GM12872 (cell line): ENCODE results near the gene AGPAT1.
A peak's percentile ranks its signal among the peaks of the same experiment; 100 is the strongest.

Experiments used
- TF ChIP-seq, protein P1 (sequence below): IDR thresholded peaks from 3 replicates; pipeline ENCODE4 v1.5.1; 2011; ENCODE audit warnings: low read depth, mild to moderate bottlenecking, low read length, moderate library complexity; ENCODE audit not compliant: insufficient read depth

Gene AGPAT1

DNA sequence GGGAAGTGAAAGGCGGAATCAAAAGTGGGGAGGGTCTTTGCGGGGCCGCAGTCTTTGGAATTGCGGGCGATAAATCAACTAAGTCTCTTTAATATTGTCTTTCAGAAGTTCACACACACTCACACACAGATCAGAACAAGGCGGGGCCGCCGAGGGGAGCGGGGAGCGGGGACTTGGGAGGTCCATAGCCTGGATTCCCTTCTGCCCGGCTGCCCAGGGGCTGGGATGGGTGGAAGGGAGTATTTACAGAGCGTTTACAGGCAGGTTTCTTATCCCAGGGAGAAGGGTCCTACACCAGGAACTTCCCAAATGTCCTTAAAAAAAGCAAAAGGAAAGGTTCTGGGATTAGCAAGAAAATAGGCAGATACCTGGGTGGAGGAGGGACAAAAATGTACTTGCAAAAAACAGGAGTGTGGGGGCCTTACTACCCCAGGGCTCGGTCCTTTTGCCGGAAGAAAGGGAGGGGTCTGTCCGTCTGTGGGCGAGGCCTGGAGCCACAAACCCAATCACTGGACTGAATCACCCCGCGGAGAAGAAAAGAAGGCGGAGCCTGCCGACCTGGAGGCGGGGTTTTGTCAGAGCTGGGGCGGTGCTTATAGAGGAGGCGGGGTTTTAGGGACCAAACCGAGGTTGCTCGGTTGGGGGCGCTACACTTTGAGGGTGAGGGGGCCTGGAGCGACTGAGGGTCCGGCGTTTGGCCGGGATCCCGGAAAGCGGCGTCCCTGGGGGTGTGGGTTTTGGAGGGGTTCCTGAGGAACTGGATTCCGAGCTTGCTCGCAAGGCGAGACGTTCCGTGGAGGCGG, 27.4 kb downstream of the AGPAT1 start:
- TF ChIP-seq, protein P1, sequence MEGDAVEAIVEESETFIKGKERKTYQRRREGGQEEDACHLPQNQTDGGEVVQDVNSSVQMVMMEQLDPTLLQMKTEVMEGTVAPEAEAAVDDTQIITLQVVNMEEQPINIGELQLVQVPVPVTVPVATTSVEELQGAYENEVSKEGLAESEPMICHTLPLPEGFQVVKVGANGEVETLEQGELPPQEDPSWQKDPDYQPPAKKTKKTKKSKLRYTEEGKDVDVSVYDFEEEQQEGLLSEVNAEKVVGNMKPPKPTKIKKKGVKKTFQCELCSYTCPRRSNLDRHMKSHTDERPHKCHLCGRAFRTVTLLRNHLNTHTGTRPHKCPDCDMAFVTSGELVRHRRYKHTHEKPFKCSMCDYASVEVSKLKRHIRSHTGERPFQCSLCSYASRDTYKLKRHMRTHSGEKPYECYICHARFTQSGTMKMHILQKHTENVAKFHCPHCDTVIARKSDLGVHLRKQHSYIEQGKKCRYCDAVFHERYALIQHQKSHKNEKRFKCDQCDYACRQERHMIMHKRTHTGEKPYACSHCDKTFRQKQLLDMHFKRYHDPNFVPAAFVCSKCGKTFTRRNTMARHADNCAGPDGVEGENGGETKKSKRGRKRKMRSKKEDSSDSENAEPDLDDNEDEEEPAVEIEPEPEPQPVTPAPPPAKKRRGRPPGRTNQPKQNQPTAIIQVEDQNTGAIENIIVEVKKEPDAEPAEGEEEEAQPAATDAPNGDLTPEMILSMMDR, result peak; percentile 22; the same call in 1 of the 3 replicates

GRCh38 chr6:32147401-32148132, 28.3 kb downstream of the AGPAT1 start:
- TF ChIP-seq, protein P1, result no peak; the same call in 2 of the 3 replicates

DNA sequence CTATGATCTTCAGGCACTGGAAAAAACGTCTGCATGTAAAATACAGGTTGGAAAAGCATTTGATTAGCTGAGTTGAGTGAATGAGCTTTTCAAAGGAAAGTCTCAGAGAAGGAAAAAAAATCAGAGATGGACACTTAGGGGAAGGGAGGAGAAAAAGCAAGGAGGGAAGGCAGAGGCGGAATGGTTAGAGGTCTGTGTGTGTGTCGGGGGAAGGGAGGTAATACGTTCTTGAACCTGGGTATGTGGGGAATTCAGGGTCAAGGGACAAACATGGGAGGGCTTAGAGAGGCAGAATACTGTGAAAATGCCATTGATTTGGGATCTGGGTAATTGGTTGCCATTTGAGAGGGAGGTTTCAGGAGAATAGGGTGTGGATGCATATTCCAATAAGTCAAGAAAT, 29.2 kb downstream of the AGPAT1 start:
- TF ChIP-seq, protein P1, result no peak

GRCh38 chr6:32146287-32146686, 29.6 kb downstream of the AGPAT1 start:
- TF ChIP-seq, protein P1, result no peak

DNA sequence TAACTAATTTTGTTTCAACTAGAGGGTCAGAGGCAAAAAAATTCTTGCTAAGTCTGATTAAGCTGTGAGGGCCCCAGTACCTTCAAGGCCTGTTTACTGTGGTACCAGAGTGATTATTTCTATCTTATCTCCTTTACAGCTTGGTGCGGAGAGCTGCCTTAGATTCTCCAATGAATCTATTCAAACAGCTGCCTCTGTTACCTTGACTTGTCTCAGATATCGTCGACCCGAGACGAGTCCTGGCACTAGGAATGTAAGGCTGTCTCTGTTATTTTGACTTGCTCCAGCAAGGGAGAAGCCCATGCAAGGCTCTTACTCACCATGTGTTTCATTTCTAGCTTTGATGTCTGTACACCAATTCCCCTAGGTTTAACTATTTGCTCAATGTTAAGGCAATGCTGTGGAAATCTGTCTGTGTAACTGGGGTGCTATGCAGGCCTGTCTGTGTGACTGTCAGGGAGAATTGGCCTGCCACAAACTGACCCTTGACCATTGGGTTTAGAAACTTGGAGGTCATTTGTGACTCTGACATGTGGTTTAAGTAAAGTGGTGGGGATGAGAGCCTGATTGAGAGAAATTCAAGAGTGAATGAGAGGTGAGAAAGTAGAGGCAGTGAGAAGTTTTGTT, 35.4 kb downstream of the AGPAT1 start:
- TF ChIP-seq, protein P1, result no peak

DNA sequence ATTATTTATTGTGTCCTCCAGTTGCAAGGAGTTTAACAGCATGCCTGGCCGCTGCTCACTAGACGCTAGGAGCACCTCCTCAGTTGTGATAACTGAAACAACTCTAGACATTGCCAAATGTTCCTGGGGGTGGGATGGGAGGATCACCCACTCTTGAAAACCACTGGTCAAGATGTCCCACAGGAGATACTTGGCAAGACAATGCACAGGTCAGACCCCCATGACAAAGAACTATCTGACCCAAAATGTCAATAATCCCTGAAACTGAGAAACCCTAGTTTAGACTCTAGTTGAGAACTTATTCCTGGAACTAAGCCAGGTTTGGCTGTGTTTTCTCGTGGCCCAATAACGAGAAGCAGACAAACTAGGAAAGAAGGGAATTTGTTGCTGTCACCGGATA, 36.3 kb downstream of the AGPAT1 start:
- TF ChIP-seq, protein P1, result no peak

DNA sequence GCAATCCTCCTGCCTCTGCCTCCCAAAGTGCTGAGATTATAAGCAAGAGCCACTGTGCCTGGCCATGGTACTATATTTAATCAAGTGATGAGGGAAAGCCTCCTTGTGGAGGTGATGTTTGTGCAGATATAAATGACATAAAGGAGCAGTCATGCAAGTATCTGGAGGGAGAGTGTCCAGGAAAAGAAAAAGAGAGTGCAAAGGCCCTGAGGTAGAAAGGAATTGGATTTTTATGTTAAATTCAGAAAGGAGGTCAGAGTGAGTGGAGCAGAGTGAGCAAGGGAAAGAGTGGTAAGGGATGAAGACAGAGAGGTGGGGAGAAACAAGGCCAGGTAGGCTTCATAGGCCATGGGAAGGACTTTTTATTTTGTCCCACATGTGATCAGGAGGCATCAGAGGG, 38.4 kb downstream of the AGPAT1 start:
- TF ChIP-seq, protein P1, result no peak
